Thyroid gland (tissue), 4 donors: Measurements from ENCODE around the gene ARHGEF10L. TPM values are rescaled to one million over a fixed set of nuclear protein-coding genes. Genes with fewer than 3 reads are reported as not detected.

Experiments used
- DNase-seq, 2 donors: peaks; one replicate each; pipeline ENCODE4 v3.0.0-alpha.2; 2019
- H3K27ac ChIP-seq, 3 donors: fragments of 200-600 bp; sonication (generic); 1 replicate in 2 of 3; 2 replicates in 1 of 3; pipeline ENCODE4 v1.5.1; 2016 to 2019; ENCODE audit warnings: mild to moderate bottlenecking in 1 of 3, moderate library complexity in 1 of 3
- H3K27me3 ChIP-seq: fragments of 200-600 bp; sonication (generic); one replicate; pipeline ENCODE4 v1.5.1; 2019
- H3K36me3 ChIP-seq, 2 donors: fragments of 200-600 bp; sonication (generic); one replicate each; pipeline ENCODE4 v1.5.1; 2016 to 2019
- H3K4me1 ChIP-seq, 2 donors: fragments of 200-600 bp; sonication (generic); one replicate each; pipeline ENCODE4 v1.5.1; 2017 to 2019
- H3K4me3 ChIP-seq, 3 donors: fragments of 200-600 bp; sonication (generic); replicated peaks in 1 of 3; 1 replicate in 2 of 3; 2 replicates in 1 of 3; pipeline ENCODE4 v1.5.1; 2016; ENCODE audit warnings: mild to moderate bottlenecking in 1 of 3
- H3K9me3 ChIP-seq: fragments of 200-600 bp; sonication (generic); one replicate; pipeline ENCODE4 v1.5.1; 2017
- POLR2A ChIP-seq, 2 donors: fragments of 450-650 bp; IDR thresholded peaks; one replicate each; pipeline ENCODE4 v1.6.1; 2017; ENCODE audit warnings: antibody characterized with exemption in 2 of 2, mild to moderate bottlenecking in 2 of 2, moderate library complexity in 1 of 2
- WGBS, 2 donors: methylation state at CpG; one replicate each; pipeline ENCODE4 v1.1.5; 2017; 5-methylcytosine and 5-hydroxymethylcytosine counted together
- intact Hi-C: fragments of 100-400 bp; cut with DNase I; formaldehyde crosslinking; loops from one replicate; pipeline ENCODE4 v1.15.1; 2023
- total RNA-seq, 4 donors: library from RNA; depleted of rRNA; stranded (reverse); fragments of >200 nt; gene quantifications; one replicate each; pipeline ENCODE4 v1.2.3, GENCODE V29; 2016
- TF ChIP-seq, protein P1 (sequence below), 6 experiments: fragments of 200-600 bp in 3 of 6; fragments of 450-650 bp in 3 of 6; sonication (generic) in 3 of 6; IDR thresholded peaks; one replicate each; pipeline ENCODE4 v1.5.1; 2016 to 2019; ENCODE audit warnings: antibody characterized with exemption in 6 of 6, mild to moderate bottlenecking in 2 of 6, inconsistent platforms in 1 of 6, moderate library complexity in 1 of 6

The ARHGEF10L gene
- total RNA-seq, 4 donors from 2014 or later = 32.2 to 64.5 (median 51.4) TPM

DNA sequence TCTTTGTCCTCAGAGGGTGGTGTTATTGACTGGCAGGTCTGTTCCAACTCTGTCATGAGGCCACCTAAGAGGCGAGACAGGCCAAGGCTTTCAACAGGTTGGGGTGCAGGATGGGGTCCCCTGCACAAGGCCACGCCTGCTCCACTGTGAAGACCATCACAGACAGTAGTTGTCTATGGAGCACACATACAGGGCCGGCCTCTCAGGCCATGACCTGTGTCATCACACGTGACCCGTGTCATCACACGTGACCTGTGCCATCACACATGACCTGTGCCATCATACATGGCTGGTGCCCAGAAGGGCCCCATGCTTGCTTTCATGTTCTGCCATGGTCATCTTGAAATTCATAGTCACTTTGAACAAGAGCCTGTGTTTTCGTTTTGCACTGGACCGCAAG, 91.9 kb downstream of the ARHGEF10L start:
- H3K27me3 ChIP-seq = no peaks in the 10 kb centered on the region
- 97 to 100% methylated on average over 6 to 8 of the region's 8 CpGs for WGBS, 2 donors
- intact Hi-C loops = no loop called here
- no peak overlapping the region for H3K27ac ChIP-seq
- H3K4me3 ChIP-seq = no peak overlapping the region
- no peak for TF ChIP-seq POLR2A (IDR thresholded peaks at IDR 0.05)
- TF ChIP-seq, protein P1, sequence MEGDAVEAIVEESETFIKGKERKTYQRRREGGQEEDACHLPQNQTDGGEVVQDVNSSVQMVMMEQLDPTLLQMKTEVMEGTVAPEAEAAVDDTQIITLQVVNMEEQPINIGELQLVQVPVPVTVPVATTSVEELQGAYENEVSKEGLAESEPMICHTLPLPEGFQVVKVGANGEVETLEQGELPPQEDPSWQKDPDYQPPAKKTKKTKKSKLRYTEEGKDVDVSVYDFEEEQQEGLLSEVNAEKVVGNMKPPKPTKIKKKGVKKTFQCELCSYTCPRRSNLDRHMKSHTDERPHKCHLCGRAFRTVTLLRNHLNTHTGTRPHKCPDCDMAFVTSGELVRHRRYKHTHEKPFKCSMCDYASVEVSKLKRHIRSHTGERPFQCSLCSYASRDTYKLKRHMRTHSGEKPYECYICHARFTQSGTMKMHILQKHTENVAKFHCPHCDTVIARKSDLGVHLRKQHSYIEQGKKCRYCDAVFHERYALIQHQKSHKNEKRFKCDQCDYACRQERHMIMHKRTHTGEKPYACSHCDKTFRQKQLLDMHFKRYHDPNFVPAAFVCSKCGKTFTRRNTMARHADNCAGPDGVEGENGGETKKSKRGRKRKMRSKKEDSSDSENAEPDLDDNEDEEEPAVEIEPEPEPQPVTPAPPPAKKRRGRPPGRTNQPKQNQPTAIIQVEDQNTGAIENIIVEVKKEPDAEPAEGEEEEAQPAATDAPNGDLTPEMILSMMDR (IDR thresholded peaks at IDR 0.05) = no peak
- H3K9me3 ChIP-seq = no peaks in the 10 kb centered on the region
- H3K4me1 ChIP-seq = no peaks in the 10 kb centered on the region
- peaks cover 31 to 59% of the 10 kb centered on the region in 2 donors for H3K36me3 ChIP-seq
- no peak for DNase-seq

- H3K27me3 ChIP-seq = no peaks in the 10 kb centered on the region
- DNase-seq = no peak
- no peak overlapping the region for H3K4me3 ChIP-seq
- H3K36me3 ChIP-seq = peaks cover 38 to 58% of the 10 kb centered on the region in 2 donors
- 87 to 94% methylated on average over 14 to 19 of the region's 19 CpGs for WGBS, 2 donors
- no peak overlapping the region for H3K27ac ChIP-seq
- no peaks in the 10 kb centered on the region for H3K9me3 ChIP-seq
- intact Hi-C loops = no loop called here
- TF ChIP-seq, protein P1 (IDR thresholded peaks at IDR 0.05) = no peak
- no peak for TF ChIP-seq POLR2A (IDR thresholded peaks at IDR 0.05)
- no peaks in the 10 kb centered on the region for H3K4me1 ChIP-seq
Measured at GRCh38 chr1:17632106-17632505, 92.6 kb downstream of the ARHGEF10L start.

GRCh38 chr1:17632541-17633184, 93.2 kb downstream of the ARHGEF10L start:
- intact Hi-C loops = no loop called here

GRCh38 chr1:17633654-17634053, 94.2 kb downstream of the ARHGEF10L start:
- no peak overlapping the region for H3K4me3 ChIP-seq
- TF ChIP-seq, protein P1 (IDR thresholded peaks at IDR 0.05) = no peak
- no peak for TF ChIP-seq POLR2A (IDR thresholded peaks at IDR 0.05)
- no peak overlapping the region for H3K27ac ChIP-seq
- peaks cover 52 to 63% of the 10 kb centered on the region in 2 donors for H3K36me3 ChIP-seq
- H3K9me3 ChIP-seq = no peaks in the 10 kb centered on the region
- 75 to 80% methylated on average over 6 of the region's 8 CpGs for WGBS, 2 donors
- H3K4me1 ChIP-seq = no peaks in the 10 kb centered on the region
- H3K27me3 ChIP-seq = no peaks in the 10 kb centered on the region
- no peak for DNase-seq
- intact Hi-C loops = no loop called here

More at GRCh38 chr1:17632541-17633184, 93.2 kb downstream of the ARHGEF10L start:
- Histone ChIP-seq H3K36me3 (peaks cover 42 to 59% of the 10 kb centered on the region in 2 donors), H3K4me3 (no peak overlapping the region), H3K27ac (no peak overlapping the region), H3K9me3 (no peaks in the 10 kb centered on the region), H3K27me3 (no peaks in the 10 kb centered on the region), H3K4me1 (no peaks in the 10 kb centered on the region)
- DNase-seq = no peak
- 81 to 95% methylated on average over 11 to 12 of the region's 12 CpGs for WGBS, 2 donors
- TF ChIP-seq POLR2A (IDR thresholded peaks at IDR 0.05) = no peak
- TF ChIP-seq, protein P1 (IDR thresholded peaks at IDR 0.05) = no peak

DNA sequence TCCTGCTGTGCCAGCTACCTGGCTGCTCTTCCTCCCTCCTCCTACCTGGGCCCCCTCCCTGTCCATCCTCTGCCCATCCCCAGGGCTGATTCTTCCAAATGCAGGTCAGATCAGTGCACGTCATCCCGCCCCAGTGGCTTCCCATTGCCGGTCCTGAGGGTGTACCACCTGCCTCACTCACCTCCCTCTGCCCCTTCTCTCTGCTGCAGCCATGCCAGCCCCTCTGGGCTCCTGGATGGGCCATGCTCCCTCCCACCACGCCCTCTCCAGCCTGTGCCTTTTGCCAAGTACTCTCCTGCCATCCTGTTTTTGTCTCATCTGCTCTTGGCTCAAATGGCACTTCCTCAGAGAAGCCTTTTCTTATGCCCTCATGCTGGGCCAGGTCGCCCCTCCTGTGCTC, 95.8 kb downstream of the ARHGEF10L start:
- Histone ChIP-seq H3K4me1 (no peaks in the 10 kb centered on the region), H3K9me3 (no peaks in the 10 kb centered on the region), H3K4me3 (no peak overlapping the region), H3K36me3 (peaks cover 67 to 77% of the 10 kb centered on the region in 2 donors), H3K27me3 (no peaks in the 10 kb centered on the region), H3K27ac (no peak overlapping the region)
- 86 to 91% methylated on average over 5 of the region's 5 CpGs for WGBS, 2 donors
- DNase-seq = no peak
- TF ChIP-seq, protein P1 (IDR thresholded peaks at IDR 0.05) = no peak
- no peak for TF ChIP-seq POLR2A (IDR thresholded peaks at IDR 0.05)
- intact Hi-C loops = no loop called here
